Jurkat, Clone E6-1 (cell line): ENCODE results near the gene FAM187B.
A peak's percentile ranks its signal among the peaks of the same experiment; 100 is the strongest.
"Not testable (repeated sequence)": the region's sequence is repeated elsewhere in the genome, so short reads cannot be mapped to it uniquely, and the experiment has no call there.

Experiments used
- DNase-seq: peaks from one replicate; pipeline ENCODE4 v3.0.0-alpha.2; 2011; ENCODE audit warnings: low read depth, low spot score
- H3K4me3 ChIP-seq: 2 replicates; pipeline ENCODE4 v1.5.1; 2011; ENCODE audit warnings: mild to moderate bottlenecking, low read length, control low read depth, moderate library complexity

FAM187B gene

DNA sequence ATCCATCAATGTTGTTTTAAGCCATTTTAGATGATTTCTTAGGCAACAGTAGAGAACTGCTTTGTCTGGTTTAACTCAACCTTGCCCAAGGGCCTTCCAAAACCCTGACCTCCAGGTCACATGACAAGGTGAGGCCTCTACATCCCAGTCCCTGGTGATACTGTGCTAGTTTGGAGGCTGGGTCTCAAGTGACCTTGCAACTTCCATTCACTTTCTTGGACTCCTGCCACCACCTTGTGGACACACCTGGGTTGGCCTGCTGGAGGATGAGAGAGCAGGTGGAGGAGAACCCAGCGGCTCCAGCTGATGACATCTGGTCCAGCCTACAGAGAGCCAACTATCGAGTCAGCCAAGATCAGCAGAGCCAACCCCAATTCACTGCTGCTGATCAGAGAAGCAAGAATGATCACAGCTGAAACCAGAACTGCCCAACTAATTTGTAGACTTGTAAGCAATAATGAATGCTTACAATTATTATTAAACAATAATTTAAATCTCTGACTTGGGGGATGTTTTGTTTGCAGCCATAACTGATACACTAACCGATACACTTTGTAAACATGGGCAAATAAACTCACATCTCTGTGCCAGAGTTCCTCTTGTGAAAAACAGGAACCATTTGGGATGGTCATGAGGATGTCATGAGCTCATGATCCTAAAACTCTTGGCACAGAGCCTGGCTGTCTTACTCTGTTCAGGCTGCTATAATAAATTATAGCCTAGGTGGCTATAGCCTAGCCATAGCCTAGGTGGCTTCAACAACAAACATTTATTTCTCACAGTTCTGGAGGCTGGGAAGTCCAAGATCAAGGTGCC, 11.5 kb downstream of the FAM187B start:
- DNase-seq: no peak
- H3K4me3 ChIP-seq: no peak overlapping the region

DNA sequence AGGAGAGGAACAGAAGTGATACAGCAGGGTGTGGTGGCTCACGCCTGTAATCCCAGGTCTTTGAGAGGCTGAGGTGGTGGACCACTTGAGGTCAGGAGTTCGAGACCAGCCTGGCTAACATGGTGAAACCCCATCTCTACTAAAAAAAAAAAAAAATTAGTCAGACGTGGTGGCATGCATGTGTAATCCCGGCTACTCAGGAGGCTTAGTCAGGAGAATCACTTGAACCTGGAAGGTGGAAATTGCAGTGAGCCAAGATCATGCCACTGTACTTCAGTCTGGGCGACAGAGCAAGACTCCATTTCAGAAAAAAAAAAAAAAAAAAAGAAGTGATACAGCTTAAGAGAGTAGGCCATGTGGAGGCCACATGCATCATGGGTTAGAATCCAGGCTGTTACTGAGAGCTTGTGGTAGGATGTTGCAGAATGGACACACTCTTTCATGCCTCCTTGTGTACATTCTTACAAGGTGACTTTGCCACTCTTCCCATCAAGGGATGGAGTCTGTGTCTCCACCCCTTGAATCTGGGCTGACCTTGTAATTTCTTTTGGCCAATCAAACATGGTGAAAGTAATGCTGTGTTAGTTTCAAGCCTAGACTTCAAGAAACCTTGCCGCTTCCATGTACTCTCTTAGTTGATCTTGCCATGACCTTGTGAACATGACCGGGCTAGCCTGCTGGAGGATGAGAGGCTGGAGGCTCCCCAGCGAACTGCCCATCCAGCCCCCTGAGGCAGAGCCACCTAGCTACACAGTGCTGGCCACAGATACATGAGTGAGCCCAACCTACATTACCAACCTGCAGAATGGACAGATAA, 12.3 kb downstream of the FAM187B start:
- no peak overlapping the region for H3K4me3 ChIP-seq
- DNase-seq: no peak

DNA sequence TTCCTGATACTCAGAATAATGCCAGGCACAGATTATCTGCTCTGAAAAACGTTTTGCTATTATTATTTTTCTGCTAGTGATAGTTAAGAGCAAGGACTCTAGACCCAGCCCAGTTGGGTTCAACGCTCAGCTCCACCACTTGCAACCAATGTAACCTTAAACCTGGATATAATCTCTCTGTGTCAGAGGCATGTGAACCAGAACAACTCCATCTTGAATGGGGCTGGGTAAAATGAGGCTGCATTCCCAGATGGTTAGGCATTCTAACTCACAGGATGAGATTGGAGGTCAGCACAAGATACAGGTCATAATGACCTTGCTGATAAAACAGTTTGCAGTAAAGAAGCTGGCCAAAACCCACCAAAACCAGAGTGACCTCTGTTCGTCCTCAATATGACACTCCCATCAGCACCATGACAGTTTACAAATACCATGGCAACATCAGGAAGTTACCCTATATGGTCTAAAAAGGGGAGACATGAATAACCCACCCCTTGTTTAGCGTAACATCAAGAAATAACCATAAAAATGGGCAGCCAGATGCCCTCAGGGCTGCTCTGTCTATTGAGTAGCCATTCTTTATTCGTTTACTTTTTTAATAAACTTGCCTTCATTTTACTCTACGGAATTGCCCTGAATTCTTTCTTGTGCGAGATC, 13.6 kb downstream of the FAM187B start:
- DNase-seq: no peak
- H3K4me3 ChIP-seq: no peak overlapping the region

DNA sequence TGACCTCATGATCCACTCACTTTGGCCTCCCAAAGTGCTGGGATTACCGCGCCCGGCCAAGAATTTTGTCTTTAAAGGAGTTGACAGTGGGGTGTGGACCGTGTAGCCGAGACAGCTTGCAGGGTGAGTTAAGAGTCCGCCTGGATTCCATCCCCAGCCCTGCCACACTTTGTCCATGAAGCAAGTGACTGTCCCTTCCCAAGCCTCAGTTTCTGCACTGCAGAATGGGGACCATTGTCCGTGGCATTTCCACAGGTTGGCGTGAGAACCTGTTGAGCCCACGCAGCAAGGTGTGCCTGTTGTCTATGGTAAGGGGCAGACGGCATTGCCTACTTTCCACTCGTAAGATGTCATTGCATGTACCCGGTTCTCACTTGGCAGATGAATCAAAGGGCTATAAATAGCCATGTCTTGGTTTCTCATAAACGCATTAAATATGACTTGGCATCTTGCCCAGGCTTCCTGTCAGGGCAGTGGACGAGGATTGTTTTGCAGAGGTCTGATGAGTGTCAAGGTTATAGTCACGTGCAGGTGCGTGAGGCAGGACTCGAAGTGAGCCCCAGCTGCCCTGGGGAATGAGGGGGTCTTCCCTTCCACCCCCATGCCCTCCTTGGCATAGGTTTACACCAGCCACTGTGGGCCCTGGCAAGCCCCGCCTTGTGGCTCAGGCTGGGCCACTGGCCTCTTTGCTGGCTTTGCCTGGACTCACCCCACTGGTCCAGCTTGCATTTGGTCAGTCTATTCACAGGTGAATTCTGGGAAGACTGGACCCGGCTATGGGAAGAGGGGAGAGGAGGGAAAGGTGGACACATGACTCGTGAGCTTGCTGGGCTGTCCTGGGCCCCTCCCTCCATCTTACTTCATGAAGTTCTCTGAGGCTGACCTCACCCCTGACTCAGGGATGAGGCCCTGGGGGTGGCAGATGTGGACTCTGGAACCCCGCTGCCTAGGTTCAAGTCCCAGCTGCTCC, 14.6 kb downstream of the FAM187B start:
- no peak overlapping the region for H3K4me3 ChIP-seq
- DNase-seq: peak; percentile 84

DNA sequence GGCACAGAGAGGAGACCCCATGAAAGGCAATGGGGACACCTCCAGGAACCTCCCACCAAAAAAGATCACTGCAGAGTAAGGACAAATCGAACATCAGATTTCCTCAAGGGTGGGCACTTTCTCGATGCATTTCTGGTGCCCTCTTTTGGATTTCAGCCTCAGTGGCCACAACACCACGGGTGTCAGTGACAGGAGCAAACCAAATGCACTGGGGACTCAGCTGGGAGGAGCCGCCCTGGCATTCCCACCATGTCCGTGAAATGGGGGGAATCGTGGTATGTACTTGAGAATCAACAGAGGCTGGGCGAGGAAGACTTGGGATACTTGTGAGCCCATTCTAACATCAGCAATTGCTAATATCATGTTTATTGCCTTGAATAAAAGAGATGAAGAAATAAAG, 16.3 kb downstream of the FAM187B start:
- no peak for DNase-seq

DNA sequence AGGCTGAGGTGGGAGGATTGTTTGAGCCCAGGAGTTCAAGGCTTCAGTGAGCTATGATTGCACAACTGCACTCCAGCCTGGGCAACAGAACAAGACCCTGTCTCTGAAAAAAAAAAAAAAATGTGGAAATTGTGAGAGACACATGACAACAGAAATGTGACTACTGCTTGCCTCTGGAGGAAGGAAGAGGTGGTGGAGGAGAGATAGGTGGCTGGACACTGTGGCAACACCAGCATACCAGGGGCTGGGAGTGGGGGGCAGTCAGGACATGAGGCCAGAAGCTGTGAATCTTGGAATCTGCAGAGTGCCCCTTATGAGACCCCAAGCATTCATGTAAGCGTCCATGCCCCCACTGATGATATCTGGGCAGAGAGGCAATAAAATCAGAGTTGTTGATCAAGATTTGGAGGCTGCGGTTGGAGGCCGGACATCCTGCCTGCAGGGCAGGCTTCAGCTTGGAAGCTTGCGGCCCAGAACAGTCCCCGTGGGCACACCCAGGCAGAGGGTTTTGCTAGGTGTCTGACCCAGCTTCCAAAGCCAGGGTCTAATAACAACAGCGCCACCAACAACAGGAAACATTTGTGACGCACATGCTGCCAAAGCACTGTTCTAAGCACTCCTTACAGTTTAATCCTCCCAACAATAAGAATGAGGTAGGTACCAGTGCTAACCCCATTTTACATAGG, 16.9 kb downstream of the FAM187B start:
- DNase-seq: no peak
- H3K4me3 ChIP-seq: no peak overlapping the region

More for the DNA sequence above, 16.3 kb downstream of the FAM187B start:
- H3K4me3 ChIP-seq: no peak overlapping the region

DNA sequence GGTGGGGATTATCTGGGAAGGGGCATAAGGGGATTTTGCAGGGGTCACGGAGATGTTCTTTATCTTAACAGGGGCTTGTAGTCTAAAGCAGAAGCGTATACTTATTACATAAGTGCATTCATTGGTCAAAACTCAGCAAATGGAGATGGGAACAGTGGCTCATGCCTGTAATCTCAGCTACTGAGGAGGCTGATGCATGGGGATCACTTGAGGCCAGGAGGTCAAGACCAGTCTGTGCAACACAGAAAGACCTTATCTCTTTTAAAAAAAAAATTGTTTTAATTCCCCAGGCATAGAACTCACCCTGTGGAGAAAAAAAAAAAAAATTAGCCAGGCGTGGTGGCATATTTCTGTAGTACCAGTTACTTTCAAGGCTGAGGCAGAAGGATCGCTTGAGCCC, 18.9 kb downstream of the FAM187B start:
- DNase-seq: no peak
- H3K4me3 ChIP-seq: no peak overlapping the region

DNA sequence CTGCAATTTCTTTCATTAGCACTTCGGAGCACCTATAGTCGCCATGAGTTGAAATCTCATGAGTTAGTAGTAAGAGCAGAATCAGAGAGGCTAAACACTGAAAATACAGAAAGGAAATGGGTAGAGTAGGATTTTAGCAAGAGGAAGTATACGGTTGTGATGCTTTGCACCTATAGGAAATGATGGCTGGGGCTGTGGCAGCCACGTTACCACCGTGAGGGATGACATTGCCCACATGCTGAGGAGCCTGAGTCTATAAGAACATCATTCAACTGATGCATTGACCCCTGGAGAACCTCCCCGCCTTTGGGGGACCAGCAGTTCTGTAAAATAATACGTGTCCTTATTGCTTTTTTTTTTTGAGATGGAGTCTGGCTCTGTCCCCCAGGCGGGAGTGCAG, 20.4 kb downstream of the FAM187B start:
- no peak for DNase-seq
- H3K4me3 ChIP-seq: no peak overlapping the region

DNA sequence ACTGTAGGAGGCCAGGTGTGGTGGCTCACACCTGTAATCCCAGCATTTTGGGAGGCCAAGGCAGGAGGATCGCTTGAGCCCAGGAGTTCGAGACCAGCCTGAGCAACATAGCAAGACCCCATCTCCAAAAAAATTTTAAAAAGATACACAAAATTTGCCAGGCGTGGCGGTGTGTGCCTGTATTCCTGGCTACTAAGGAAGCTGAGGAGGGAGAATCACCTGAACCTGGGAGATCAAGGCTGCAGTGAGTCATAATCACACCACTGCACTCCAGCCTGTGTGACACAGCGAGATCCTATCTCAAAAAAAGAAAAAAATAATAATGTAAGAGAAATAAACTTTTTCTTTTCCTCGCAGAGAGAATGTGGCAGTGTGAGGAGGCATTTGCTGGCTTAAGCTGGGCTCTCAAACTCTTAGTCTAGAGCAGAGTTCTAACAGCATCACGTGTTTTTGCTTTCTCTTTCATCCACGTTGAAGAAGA, 21.1 kb downstream of the FAM187B start:
- H3K4me3 ChIP-seq: no peak overlapping the region
- DNase-seq: no peak

DNA sequence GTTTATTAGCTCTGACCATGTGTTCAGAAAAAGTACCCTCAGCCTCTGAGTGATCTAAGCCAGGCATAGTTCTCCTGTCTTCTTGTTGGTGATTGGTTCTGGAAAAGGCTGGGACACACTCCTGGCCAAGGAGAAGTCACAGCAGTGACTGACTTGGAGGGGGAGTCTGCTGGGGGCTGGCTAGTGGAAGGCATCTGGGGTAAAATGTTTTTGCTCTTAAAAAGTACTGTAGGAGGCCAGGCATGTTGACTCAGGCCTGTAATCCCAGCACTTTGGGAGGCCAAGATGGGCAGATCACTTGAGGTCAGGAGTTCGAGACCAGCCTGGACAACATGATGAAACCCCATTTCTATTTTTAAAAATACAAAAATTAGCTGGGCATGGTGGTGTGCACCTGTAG, 21.7 kb downstream of the FAM187B start:
- DNase-seq: no peak
- no peak overlapping the region for H3K4me3 ChIP-seq

DNA sequence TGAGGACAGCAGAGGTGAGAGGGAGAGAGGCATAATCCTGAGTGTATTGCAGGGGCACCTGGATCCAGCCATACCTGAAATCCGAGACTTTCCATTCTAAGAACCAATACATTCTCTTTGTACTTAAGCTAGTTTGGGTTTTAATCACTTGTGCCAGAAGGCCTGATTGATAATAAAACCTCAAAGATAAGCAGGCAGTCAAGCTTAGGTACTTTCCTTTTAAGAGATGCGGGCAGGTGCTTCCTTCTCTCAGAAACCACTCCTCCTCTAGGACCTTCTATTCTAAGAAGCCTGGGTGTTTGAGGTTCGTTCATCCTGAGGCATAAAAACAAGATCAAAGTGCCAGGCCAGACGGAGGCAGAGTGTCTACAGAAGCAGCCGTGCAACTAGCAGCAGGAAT, 22.2 kb downstream of the FAM187B start:
- no peak overlapping the region for H3K4me3 ChIP-seq
- peak; percentile 97 for DNase-seq

DNA sequence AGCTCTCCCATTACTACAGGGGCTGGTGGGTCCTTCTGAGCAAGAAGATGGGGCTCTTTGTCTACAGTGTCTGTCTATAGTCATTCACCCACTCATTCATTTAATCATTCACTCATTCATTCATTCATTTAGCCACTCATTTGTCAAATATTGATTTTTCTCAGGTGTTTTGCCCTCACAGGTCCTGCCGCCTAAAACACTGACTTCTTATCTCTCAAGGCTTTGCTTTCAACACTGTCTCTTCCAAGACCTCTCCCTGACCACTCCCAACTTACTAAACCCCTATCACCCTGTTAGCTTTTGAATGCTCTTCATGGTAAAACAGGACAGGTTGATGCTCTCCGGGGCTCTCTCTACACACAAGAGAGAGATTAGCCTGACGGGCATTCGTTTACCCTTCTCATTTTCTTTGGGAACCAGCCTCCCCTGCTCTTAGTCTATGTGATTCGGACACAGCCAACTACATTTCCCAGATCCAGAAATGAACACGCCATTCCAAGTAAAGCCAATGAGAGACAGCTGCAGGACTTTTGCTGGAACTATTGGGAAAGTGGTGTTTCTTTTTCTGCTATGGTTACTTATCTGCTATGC, 22.7 kb downstream of the FAM187B start:
- H3K4me3 ChIP-seq: no peak overlapping the region
- DNase-seq: no peak

DNA sequence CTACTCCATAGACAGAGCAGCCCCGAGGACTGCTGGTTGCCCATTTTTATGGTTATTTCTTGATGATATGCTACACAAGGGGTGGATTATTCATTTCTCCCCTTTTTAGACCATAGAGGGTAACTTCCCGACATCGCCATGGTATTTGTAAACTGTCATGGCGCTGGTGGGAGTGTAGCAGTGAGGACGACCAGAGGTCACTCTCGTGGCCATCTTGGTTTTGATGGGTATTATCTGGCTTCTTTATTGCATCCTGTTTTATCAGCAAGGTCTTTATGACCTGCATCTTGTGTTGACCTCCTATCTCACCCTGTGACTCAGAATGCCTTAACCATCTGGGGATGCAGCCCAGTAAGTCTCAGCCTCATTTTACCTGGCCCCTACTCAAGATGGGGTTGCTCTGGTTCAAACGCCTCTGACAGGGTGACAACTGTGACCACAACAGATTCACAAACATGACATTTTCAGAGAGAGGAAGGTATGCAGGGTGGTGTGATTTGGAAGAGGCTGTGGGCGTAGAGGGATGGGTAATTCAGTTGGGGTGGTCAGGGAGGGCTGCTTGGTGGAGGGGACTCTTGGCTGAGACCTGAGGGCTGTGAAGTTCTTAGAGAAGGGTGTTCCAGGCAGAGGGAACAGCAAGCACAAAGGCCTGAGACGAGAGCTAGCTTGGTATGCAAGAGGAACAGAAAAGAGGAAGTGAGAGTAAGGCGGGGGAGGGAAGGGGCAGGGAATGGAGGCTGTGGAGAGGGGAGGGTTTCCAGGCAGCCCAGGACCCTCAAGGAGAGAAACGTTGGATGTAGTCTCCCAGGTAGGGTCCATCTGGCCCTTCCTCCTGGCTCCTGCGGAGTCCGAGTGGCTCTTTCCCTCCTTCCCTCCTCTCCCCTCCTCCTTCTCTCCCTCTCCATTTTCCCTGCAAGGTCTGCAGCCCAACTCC, 23.5 kb downstream of the FAM187B start:
- H3K4me3 ChIP-seq: no peak overlapping the region
- no peak for DNase-seq

DNA sequence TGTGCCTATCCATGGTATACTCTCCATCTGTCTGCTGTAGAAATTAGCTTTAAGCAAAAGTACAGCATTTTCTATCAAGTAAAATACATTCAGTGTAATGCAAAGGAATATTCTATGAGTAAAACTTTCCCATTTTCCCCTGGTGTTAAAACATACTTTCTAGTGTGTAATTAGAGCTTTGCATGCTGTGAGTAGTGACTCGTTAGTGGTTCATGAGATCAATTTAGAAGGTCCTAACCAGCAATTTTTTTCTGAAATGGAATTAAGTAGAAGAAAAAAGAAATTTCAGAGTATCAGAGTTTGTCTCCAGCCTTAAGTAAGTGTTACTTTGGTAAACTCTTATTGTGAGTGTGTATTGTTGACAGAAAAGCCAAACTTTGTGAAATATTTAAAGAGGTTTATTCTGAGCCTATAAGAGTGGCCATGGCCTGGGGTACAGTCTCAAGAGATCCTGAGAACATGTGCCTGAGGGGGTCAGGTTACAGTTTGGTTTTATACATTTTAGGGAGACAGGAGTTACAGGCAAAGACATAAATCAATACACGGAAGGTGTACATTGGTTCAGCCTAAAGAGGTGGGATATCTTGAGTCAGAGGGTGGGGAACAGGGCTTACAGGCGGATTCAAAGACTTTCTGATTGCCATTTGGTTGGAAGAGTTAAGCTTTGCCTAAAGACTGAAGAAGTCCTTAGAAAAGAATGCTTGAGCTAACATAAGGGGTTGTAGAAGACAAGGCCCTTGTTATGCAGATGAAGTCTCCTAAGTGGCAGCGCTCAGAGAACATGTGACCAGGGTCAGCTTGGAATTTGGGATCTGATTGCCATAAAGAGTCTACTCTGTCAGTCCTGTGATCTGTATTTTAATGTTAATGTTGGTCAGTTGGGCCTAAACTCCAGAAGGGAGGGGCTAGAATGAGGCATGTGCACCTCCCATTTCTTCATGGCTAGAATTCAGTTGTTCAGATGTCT, 25.5 kb downstream of the FAM187B start:
- H3K4me3 ChIP-seq: no peak overlapping the region
- no peak for DNase-seq

DNA sequence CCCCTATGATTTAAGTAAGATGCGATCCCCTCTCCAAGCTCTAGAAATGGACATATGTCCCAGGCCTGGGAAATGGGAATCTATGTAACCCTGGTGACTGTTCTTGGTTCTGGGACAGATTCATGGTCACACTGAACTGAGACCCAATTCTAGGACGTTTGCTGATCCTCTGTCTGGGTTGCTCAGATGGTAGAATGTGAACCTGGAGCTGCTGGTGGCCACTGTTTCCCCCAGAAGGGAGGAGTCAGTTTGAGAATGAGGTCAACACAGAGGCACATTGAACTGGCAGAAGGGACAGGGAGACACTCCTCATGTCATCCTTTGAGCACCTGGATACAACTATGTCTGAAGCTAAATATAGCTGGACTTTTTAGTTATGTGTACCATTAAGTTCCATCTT, 29.1 kb downstream of the FAM187B start:
- no peak for DNase-seq
- H3K4me3 ChIP-seq: no peak overlapping the region

DNA sequence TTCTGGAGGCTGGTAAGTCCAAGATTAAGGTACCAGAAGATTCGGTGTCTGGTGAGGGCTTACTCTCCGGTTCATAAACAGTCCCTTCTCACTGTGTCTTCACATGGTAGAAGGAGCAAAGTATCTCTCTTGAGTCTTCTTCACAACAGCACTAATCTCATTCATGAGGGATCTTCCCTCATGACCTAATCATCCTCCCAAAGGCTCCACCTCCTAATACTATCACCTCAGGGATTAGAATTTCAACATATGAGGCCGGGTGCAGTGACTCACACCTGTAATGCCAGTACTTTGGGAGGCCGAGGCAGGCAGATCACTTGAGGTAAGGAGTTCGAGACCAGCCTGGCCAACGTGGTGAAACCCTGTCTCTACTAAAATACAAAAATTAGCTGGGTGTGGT, 31.7 kb downstream of the FAM187B start:
- not testable (repeated sequence) for DNase-seq, H3K4me3 ChIP-seq
